Neuronal stem cell (in vitro differentiated cells): ENCODE measurements around the gene PGBD1.
"Not testable (repeated sequence)": the region's sequence is repeated elsewhere in the genome, so short reads cannot be mapped to it uniquely, and the experiment has no call there.

Experiments
- DNase-seq: peaks from one replicate; pipeline ENCODE4 v3.0.0-alpha.2; 2013; ENCODE audit warnings: low spot score
- H2AFZ ChIP-seq: one replicate; pipeline ENCODE4 v1.6.1; 2013; ENCODE audit warnings: mild to moderate bottlenecking, low read length, inconsistent platforms
- H2AK5ac ChIP-seq: 2 replicates; pipeline ENCODE4 v1.6.1; 2013; ENCODE audit warnings: low read depth, mild to moderate bottlenecking, inconsistent platforms, low read length, moderate library complexity, mixed read lengths
- H2BK120ac ChIP-seq: 2 replicates; pipeline ENCODE4 v1.6.1; 2013; ENCODE audit warnings: low read depth, mild to moderate bottlenecking, inconsistent platforms, low read length, moderate library complexity, mixed read lengths
- H2BK12ac ChIP-seq: one replicate; pipeline ENCODE4 v1.6.1; 2013; ENCODE audit warnings: low read length, inconsistent platforms
- H2BK15ac ChIP-seq: 2 replicates; pipeline ENCODE4 v1.6.1; 2013; ENCODE audit warnings: mild to moderate bottlenecking, low read length, inconsistent platforms, mixed read lengths
- H2BK5ac ChIP-seq: one replicate; pipeline ENCODE4 v1.6.1; 2013; ENCODE audit warnings: inconsistent platforms, mild to moderate bottlenecking, low read length, moderate library complexity
- H3K14ac ChIP-seq: one replicate; pipeline ENCODE4 v1.6.1; 2013; ENCODE audit warnings: low read length, inconsistent platforms
- H3K18ac ChIP-seq: 2 replicates; pipeline ENCODE4 v1.6.1; 2013; ENCODE audit warnings: low read length, inconsistent platforms
- H3K23ac ChIP-seq: 2 replicates; pipeline ENCODE4 v1.6.1; 2013; ENCODE audit warnings: low read depth, mild to moderate bottlenecking, mixed read lengths, low read length, inconsistent platforms; ENCODE audit not compliant: poor library complexity
- H3K27ac ChIP-seq: replicated peaks from 3 replicates; pipeline ENCODE4 v1.5.1; 2013; ENCODE audit warnings: low read length, inconsistent platforms
- H3K27me3 ChIP-seq, 3 experiments: 2 replicates each; pipeline ENCODE4 v1.6.1; 2013; ENCODE audit warnings: low read length in 3 of 3, mild to moderate bottlenecking in 2 of 3, inconsistent platforms in 1 of 3, low read depth in 1 of 3, mixed read lengths in 1 of 3, moderate library complexity in 1 of 3; ENCODE audit not compliant: control insufficient read depth in 3 of 3, insufficient read depth in 3 of 3
- H3K36me3 ChIP-seq, 2 donors: replicated peaks in 1 of 2; 2 replicates each; pipeline ENCODE4 v1.6.1; 2013; ENCODE audit warnings: low read length in 2 of 2; ENCODE audit not compliant: control insufficient read depth in 2 of 2, insufficient read depth in 2 of 2
- H3K4ac ChIP-seq: 2 replicates; pipeline ENCODE4 v1.6.1; 2013; ENCODE audit warnings: inconsistent platforms, mild to moderate bottlenecking, low read length, moderate library complexity
- H3K4me1 ChIP-seq, 2 donors: 1 replicate in 1 of 2; 2 replicates in 1 of 2; pipeline ENCODE4 v1.6.1; 2013; ENCODE audit warnings: low read length in 2 of 2, low read depth in 1 of 2; ENCODE audit not compliant: control insufficient read depth in 2 of 2, insufficient read depth in 1 of 2
- H3K4me2 ChIP-seq: one replicate; pipeline ENCODE4 v1.6.1; 2013; ENCODE audit warnings: mild to moderate bottlenecking, low read length, inconsistent platforms; ENCODE audit not compliant: insufficient read depth, poor library complexity, severe bottlenecking
- H3K4me3 ChIP-seq, 2 donors: 2 replicates each; pipeline ENCODE4 v1.5.1; 2013; ENCODE audit warnings: low read length in 2 of 2, mild to moderate bottlenecking in 2 of 2, inconsistent platforms in 1 of 2, moderate library complexity in 1 of 2
- H3K79me1 ChIP-seq: one replicate; pipeline ENCODE4 v1.6.1; 2013; ENCODE audit warnings: low read depth, mild to moderate bottlenecking, inconsistent platforms, low read length, moderate library complexity
- H3K9ac ChIP-seq: one replicate; pipeline ENCODE4 v1.6.1; 2013; ENCODE audit warnings: mild to moderate bottlenecking, low read depth, low read length, inconsistent platforms; ENCODE audit not compliant: poor library complexity
- H3K9me3 ChIP-seq, 2 donors: replicated peaks in 1 of 2; 2 replicates each; pipeline versions ENCODE3 to v1.6.1; 2013; ENCODE audit warnings: low read length in 2 of 2, mild to moderate bottlenecking in 2 of 2, inconsistent platforms in 1 of 2, low read depth in 1 of 2, mixed read lengths in 1 of 2, moderate library complexity in 1 of 2; ENCODE audit not compliant: control insufficient read depth in 2 of 2, insufficient read depth in 1 of 2
- H4K8ac ChIP-seq: one replicate; pipeline ENCODE4 v1.6.1; 2013; ENCODE audit warnings: low read depth, mild to moderate bottlenecking, inconsistent platforms, low read length, moderate library complexity
- H4K91ac ChIP-seq: one replicate; pipeline ENCODE4 v1.6.1; 2013; ENCODE audit warnings: low read length, low read depth, mild to moderate bottlenecking, inconsistent platforms; ENCODE audit not compliant: poor library complexity
- WGBS, 2 donors: extraction: QIAGEN DNeasy Blood & Tissue Kit; methylation state at CpG; one replicate each; pipeline ENCODE4 v1.1.7; 2013; ENCODE audit warnings: missing lambda C conversion rate in 2 of 2, mixed read lengths in 1 of 2; ENCODE audit not compliant: insufficient read length in 2 of 2, insufficient replicate concordance in 1 of 2; ENCODE audit errors: extremely low coverage in 2 of 2; 5-methylcytosine and 5-hydroxymethylcytosine counted together

PGBD1 gene

DNA sequence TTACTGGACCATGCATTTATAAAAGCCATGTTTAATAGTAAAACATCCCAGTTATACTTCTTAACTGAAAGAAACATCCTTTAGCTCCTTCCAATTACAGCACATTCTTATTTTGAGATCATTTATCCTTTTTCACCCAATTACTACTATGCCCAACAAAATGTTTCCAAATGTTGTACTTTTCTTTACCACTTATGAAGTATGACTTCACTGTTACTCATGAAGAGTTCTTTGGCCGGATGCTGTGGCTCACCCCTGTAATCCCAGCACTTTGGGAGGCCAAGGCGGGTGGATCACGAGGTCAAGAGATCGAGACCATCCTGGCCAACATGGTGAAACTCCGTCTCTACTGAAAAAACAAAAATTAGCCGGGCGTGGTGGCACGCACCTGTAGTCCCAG lies 36.5 kb downstream of the PGBD1 start:
- not testable (repeated sequence) for H2BK5ac ChIP-seq, H4K91ac ChIP-seq, H3K9ac ChIP-seq, H3K14ac ChIP-seq, H2BK12ac ChIP-seq, H2BK120ac ChIP-seq, H3K4me3 ChIP-seq, DNase-seq, H3K4me1 ChIP-seq, H2BK15ac ChIP-seq, H3K36me3 ChIP-seq, H4K8ac ChIP-seq, H3K79me1 ChIP-seq, H3K4me2 ChIP-seq, H3K4ac ChIP-seq, H3K27me3 ChIP-seq, H3K18ac ChIP-seq, H3K9me3 ChIP-seq, H2AFZ ChIP-seq, H2AK5ac ChIP-seq, H3K27ac ChIP-seq, H3K23ac ChIP-seq
- WGBS, 2 donors: no CpG with 5 or more reads among the region's 8 CpGs

DNA sequence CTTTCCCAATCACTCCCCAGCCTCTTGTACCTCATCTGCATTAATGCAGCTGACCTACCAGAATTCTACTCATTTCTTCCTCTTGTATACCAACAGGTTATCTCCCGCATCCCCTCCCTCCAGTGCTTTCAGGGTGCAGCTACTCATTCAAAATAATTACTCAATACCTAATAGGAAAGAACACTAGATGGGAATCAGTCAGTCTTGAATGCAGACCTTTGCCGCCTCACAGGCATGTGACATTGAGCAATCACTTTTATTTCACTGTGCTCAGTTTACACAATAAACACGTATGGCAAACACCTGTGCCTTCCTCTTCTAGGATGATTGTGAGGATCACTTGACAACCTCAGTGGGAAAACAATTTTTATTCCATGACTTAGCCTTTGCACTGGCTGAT lies 41.3 kb downstream of the PGBD1 start:
- Histone ChIP-seq H3K9me3 (peaks cover 15 to 32% of the 10 kb centered on the region in 2 donors), H2BK12ac (no peak overlapping the region), H3K4me3 (no peak overlapping the region), H3K4me2 (no peak overlapping the region), H3K27me3 (no peaks in the 10 kb centered on the region), H2BK15ac (no peak overlapping the region), H3K23ac (no peak overlapping the region), H3K27ac (no peak overlapping the region), H2BK5ac (no peak overlapping the region), H2BK120ac (no peak overlapping the region), H2AFZ (no peak overlapping the region), H3K14ac (no peak overlapping the region), H3K79me1 (no peaks in the 10 kb centered on the region), H3K4me1 (no peaks in the 10 kb centered on the region), H4K91ac (no peak overlapping the region), H3K4ac (no peak overlapping the region), H3K18ac (no peak overlapping the region), H4K8ac (no peak overlapping the region), H2AK5ac (no peak overlapping the region), H3K9ac (no peak overlapping the region), H3K36me3 (peaks cover 7 to 30% of the 10 kb centered on the region in 2 donors)
- DNase-seq: no peak
- WGBS, 2 donors: no CpG with 5 or more reads among the region's 3 CpGs

DNA sequence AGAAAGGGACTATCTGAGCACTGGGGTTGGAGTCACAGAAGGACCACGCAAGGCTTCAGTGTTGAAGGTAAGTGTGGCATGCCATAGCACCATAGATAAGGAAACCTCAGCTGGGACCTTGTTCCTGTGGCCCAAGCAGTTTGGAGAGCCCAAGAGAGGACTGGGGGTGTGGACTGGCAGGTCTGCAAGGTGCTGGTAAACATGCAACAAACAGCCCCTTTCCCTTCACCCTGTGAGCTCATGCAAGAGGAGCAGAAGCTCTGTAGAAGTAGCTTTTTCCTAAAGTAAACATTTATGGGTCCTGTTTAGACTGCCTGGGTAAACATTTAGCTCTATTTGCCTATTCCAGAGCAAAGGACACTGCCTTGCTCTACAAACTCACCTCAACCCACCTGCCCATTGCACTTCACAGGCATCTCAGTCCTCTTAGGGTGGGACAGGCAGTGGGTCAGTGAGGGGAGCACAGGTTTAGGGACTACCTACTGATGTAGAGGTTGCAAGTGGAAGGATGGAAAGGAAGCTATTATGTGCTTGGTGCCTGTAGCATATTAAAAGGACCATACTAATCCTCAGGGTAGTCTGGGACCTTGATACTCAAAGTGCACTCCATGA lies 42.5 kb downstream of the PGBD1 start:
- Histone ChIP-seq H2BK15ac (no peak overlapping the region), H3K23ac (no peak overlapping the region), H3K9ac (no peak overlapping the region), H2BK5ac (no peak overlapping the region), H2AK5ac (no peak overlapping the region), H3K27me3 (no peaks in the 10 kb centered on the region), H4K91ac (no peak overlapping the region), H4K8ac (no peak overlapping the region), H3K4ac (no peak overlapping the region), H3K9me3 (peaks cover 17 to 34% of the 10 kb centered on the region in 2 donors), H3K4me1 (no peaks in the 10 kb centered on the region), H3K27ac (no peak overlapping the region), H2AFZ (no peak overlapping the region), H3K4me2 (no peak overlapping the region), H3K18ac (no peak overlapping the region), H3K36me3 (peaks cover 7 to 30% of the 10 kb centered on the region in 2 donors), H2BK12ac (no peak overlapping the region), H3K79me1 (no peaks in the 10 kb centered on the region), H3K4me3 (no peak overlapping the region), H3K14ac (no peak overlapping the region), H2BK120ac (no peak overlapping the region)
- no peak for DNase-seq
- no CpG with 5 or more reads among the region's 1 CpG for WGBS, 2 donors

DNA sequence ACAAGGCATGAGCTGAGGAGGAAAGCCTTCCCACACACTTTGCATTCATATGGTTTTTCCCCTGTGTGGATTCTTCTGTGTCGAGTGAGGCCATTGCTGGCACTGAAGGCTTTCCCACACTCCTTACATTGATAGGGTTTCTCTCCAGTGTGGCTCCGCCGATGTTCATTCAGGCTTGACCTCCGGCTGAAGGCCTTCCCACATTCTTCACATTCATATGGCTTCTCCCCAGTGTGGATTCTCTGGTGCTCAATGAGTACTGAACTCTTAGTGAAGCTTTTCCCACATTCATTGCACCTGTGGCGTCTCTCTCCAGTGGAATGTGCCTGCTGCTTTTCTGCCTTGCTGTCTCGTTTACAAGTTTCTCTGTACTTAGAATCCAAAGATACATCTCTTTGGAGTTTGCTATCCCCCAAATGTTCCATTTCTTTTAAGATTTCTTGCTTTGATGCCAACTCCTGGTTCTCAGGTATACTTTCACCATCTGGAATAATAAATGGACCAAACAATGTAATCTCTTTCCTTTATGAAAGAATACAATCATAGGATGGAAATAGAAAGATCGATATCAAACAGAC lies 45.1 kb downstream of the PGBD1 start:
- Histone ChIP-seq H2BK120ac (no peak overlapping the region), H3K36me3 (peaks cover 7 to 30% of the 10 kb centered on the region in 2 donors), H3K9ac (no peak overlapping the region), H2BK12ac (no peak overlapping the region), H3K27me3 (no peaks in the 10 kb centered on the region), H3K18ac (no peak overlapping the region), H4K8ac (no peak overlapping the region), H3K23ac (no peak overlapping the region), H3K14ac (no peak overlapping the region), H3K27ac (no peak overlapping the region), H2AK5ac (no peak overlapping the region), H3K4me3 (no peak overlapping the region), H3K4ac (no peak overlapping the region), H3K4me1 (no peaks in the 10 kb centered on the region), H3K4me2 (no peak overlapping the region), H2BK15ac (no peak overlapping the region), H2BK5ac (no peak overlapping the region), H4K91ac (no peak overlapping the region), H2AFZ (no peak overlapping the region), H3K79me1 (no peaks in the 10 kb centered on the region), H3K9me3 (peaks cover 16 to 38% of the 10 kb centered on the region in 2 donors)
- no CpG with 5 or more reads among the region's 7 CpGs for WGBS, 2 donors
- DNase-seq: no peak
